MM.1S (cell line): ENCODE data around the gene KCNQ1.

Source experiments
- EZH2 ChIP-seq: fragments of 300-600 bp; sonication (generic); optimal IDR thresholded peaks from 2 replicates; pipeline ENCODE3; 2017; ENCODE audit warnings: low read depth, mild to moderate bottlenecking, antibody characterized with exemption, low read length, mixed read lengths
- EZH2phosphoT487 ChIP-seq: fragments of 300-600 bp; sonication (generic); IDR thresholded peaks from 2 replicates; pipeline ENCODE4 v1.6.1; 2018; ENCODE audit warnings: antibody characterized with exemption, low read length
- TF ChIP-seq, protein P1 (sequence below): fragments of 300-600 bp; sonication (generic); IDR thresholded peaks from 2 replicates; pipeline ENCODE4 v1.5.1; 2016; ENCODE audit warnings: antibody characterized with exemption, low read length, mixed read lengths

DNA sequence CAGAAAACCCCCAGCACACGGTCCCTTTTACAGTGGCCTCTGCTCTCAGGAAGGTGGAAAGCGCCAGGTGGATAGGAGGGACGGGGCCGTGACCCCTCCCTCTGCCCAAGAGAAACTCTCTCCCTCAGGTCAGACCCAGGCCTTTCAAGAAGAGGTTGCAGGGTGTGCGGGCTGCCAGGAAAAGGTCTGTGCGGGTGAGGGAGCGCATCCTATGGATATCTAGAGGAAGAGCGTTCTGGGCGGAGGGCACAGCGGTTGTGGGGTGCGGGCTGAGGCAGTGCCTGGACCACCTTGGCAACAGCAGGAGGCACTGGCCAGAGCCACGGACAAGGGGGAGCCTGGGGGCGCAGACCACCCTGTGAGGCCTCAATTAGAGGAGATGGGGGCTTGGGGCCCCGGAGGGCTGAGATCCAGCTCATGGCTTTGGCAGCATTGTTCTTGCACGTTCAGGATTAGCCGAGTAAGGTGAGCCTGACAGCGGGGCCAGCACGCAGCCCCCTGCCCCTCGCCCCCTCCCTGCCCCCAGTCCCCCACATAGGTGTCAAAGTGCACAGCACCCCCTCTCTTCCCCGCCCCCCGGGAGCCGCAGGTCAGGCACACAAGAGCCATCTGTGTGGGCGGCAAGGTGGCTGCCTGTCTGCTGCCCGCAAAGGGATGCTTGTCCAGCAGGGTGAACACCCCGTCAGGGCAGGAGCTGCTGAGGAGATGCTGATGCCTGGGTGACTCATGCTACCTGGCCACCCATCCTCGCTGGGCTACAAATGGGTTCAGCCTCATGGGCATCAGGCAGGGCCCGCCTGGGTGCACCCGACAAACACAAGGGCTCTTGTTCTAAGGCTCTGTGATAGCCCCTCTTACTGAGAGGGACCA is 347.8 kb downstream of the KCNQ1 start:
- TF ChIP-seq EZH2 (no peak), EZH2phosphoT487 (no peak)
- TF ChIP-seq, protein P1, sequence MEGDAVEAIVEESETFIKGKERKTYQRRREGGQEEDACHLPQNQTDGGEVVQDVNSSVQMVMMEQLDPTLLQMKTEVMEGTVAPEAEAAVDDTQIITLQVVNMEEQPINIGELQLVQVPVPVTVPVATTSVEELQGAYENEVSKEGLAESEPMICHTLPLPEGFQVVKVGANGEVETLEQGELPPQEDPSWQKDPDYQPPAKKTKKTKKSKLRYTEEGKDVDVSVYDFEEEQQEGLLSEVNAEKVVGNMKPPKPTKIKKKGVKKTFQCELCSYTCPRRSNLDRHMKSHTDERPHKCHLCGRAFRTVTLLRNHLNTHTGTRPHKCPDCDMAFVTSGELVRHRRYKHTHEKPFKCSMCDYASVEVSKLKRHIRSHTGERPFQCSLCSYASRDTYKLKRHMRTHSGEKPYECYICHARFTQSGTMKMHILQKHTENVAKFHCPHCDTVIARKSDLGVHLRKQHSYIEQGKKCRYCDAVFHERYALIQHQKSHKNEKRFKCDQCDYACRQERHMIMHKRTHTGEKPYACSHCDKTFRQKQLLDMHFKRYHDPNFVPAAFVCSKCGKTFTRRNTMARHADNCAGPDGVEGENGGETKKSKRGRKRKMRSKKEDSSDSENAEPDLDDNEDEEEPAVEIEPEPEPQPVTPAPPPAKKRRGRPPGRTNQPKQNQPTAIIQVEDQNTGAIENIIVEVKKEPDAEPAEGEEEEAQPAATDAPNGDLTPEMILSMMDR = no peak
